Fibroblast of skin of left biceps (primary cell): Measurements from ENCODE around the gene EPB41L5.
"Not testable (repeated sequence)": the region's sequence is repeated elsewhere in the genome, so short reads cannot be mapped to it uniquely, and the experiment has no call there.

Source experiments
- DNase-seq, 2 experiments: peaks; one replicate each; pipeline ENCODE4 v3.0.0-alpha.2; 2013; ENCODE audit warnings: low read depth in 2 of 2

Gene EPB41L5

GRCh38 chr2:120029672-120030640 lies 17.1 kb downstream of the EPB41L5 start:
- peak; percentile 34 to 43 for DNase-seq

- no peak for DNase-seq
Observed at GRCh38 chr2:120032297-120032696, 19.4 kb downstream of the EPB41L5 start.

- DNase-seq: no peak
Observed at GRCh38 chr2:120034027-120034426, 21.1 kb downstream of the EPB41L5 start.

GRCh38 chr2:120034621-120035020 lies 21.7 kb downstream of the EPB41L5 start:
- DNase-seq: no peak

GRCh38 chr2:120036145-120036544 lies 23.3 kb downstream of the EPB41L5 start:
- no peak for DNase-seq

- no peak for DNase-seq
Observed at GRCh38 chr2:120037995-120038541, 25.2 kb downstream of the EPB41L5 start.

GRCh38 chr2:120042359-120042758 lies 29.5 kb downstream of the EPB41L5 start:
- DNase-seq: no peak

GRCh38 chr2:120044336-120044735 lies 31.5 kb downstream of the EPB41L5 start:
- no peak for DNase-seq

GRCh38 chr2:120045775-120046174 lies 32.9 kb downstream of the EPB41L5 start:
- DNase-seq: not testable (repeated sequence)

- not testable (repeated sequence) for DNase-seq
Observed at GRCh38 chr2:120046252-120046651, 33.4 kb downstream of the EPB41L5 start.

GRCh38 chr2:120052597-120052996 lies 39.7 kb downstream of the EPB41L5 start:
- DNase-seq: peak; percentile 13 to 32

- no peak for DNase-seq
Observed at GRCh38 chr2:120053891-120054290, 41.0 kb downstream of the EPB41L5 start.

- DNase-seq: no peak
Observed at GRCh38 chr2:120059483-120059882, 46.6 kb downstream of the EPB41L5 start.

GRCh38 chr2:120060088-120060623 lies 47.3 kb downstream of the EPB41L5 start:
- no peak for DNase-seq

- no peak for DNase-seq
Observed at GRCh38 chr2:120064664-120065063, 51.8 kb downstream of the EPB41L5 start.

GRCh38 chr2:120066800-120067547 lies 54.1 kb downstream of the EPB41L5 start:
- DNase-seq: no peak

GRCh38 chr2:120068040-120068658 lies 55.3 kb downstream of the EPB41L5 start:
- not testable (repeated sequence) for DNase-seq

- no peak for DNase-seq
Observed at GRCh38 chr2:120075545-120075944, 62.7 kb downstream of the EPB41L5 start.

GRCh38 chr2:120077896-120078295 lies 65.0 kb downstream of the EPB41L5 start:
- DNase-seq: no peak

GRCh38 chr2:120079647-120080046 lies 66.8 kb downstream of the EPB41L5 start:
- DNase-seq: no peak

GRCh38 chr2:120091436-120091835 lies 78.6 kb downstream of the EPB41L5 start:
- DNase-seq: no peak

GRCh38 chr2:120094795-120095194 lies 81.9 kb downstream of the EPB41L5 start:
- DNase-seq: no peak
